ENCODE measurements around the gene HOXA3. TPM values are rescaled to one million over a fixed set of nuclear protein-coding genes. Genes with fewer than 3 reads are reported as not detected.

The HOXA3 gene
- total RNA-seq, 1 donor from 2014 or later = 77.4 TPM

GRCh38 chr7:27179030-27179429 is 26.6 kb upstream of the HOXA3 start:
- Mint-ChIP-seq H3K9me3 (ENCODE audit: low read depth) (no peaks in the 10 kb centered on the region), H3K4me3 (ENCODE audit: low read depth) (no peak overlapping the region), H3K27me3 (peaks cover 98% of the 10 kb centered on the region), H3K36me3 (ENCODE audit: insufficient read depth) (no peaks in the 10 kb centered on the region), H3K4me1 (ENCODE audit: low read depth) (peaks cover 7% of the 10 kb centered on the region), H3K27ac (peak overlapping the region; percentile 69)
- TF ChIP-seq, protein P1, sequence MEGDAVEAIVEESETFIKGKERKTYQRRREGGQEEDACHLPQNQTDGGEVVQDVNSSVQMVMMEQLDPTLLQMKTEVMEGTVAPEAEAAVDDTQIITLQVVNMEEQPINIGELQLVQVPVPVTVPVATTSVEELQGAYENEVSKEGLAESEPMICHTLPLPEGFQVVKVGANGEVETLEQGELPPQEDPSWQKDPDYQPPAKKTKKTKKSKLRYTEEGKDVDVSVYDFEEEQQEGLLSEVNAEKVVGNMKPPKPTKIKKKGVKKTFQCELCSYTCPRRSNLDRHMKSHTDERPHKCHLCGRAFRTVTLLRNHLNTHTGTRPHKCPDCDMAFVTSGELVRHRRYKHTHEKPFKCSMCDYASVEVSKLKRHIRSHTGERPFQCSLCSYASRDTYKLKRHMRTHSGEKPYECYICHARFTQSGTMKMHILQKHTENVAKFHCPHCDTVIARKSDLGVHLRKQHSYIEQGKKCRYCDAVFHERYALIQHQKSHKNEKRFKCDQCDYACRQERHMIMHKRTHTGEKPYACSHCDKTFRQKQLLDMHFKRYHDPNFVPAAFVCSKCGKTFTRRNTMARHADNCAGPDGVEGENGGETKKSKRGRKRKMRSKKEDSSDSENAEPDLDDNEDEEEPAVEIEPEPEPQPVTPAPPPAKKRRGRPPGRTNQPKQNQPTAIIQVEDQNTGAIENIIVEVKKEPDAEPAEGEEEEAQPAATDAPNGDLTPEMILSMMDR (IDR thresholded peaks at IDR 0.05; ENCODE audit: unreplicated experiment) = no peak
- no peak for DNase-seq (ENCODE audit: low spot score, unreplicated experiment)

DNA sequence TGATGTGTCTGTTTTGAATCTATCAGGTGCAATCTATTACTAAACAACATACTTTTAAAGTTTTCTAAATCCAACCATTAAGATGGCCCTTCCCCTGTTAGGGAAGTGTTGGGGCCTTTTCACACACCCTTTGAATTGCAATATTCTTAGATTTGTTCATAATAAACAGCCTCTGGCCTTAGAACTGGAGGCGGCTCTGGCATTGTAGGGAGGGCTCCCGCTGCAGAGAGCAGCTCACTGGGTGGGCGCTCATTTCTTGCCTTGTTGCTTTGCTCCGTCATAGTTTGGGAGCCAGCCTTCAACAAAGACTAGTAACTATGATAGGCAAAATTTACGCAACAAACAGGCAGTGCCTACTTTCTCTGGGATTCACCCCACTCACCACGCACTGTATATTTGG is 26.0 kb upstream of the HOXA3 start:
- DNase-seq (ENCODE audit: low spot score, unreplicated experiment) = no peak
- Mint-ChIP-seq H3K36me3 (ENCODE audit: insufficient read depth) (no peaks in the 10 kb centered on the region), H3K9me3 (ENCODE audit: low read depth) (no peaks in the 10 kb centered on the region), H3K4me1 (ENCODE audit: low read depth) (peaks cover 7% of the 10 kb centered on the region), H3K27ac (no peak overlapping the region), H3K27me3 (peaks cover 92% of the 10 kb centered on the region), H3K4me3 (ENCODE audit: low read depth) (no peak overlapping the region)
- TF ChIP-seq, protein P1 (IDR thresholded peaks at IDR 0.05; ENCODE audit: unreplicated experiment) = no peak

GRCh38 chr7:27177795-27178320 is 25.5 kb upstream of the HOXA3 start:
- H3K9me3 Mint-ChIP-seq (ENCODE audit: low read depth) = no peaks in the 10 kb centered on the region
- DNase-seq (ENCODE audit: low spot score, unreplicated experiment) = no peak
- peaks cover 89% of the 10 kb centered on the region for H3K27me3 Mint-ChIP-seq
- no peaks in the 10 kb centered on the region for H3K36me3 Mint-ChIP-seq (ENCODE audit: insufficient read depth)
- TF ChIP-seq, protein P1 (IDR thresholded peaks at IDR 0.05; ENCODE audit: unreplicated experiment) = no peak
- no peak overlapping the region for H3K4me3 Mint-ChIP-seq (ENCODE audit: low read depth)
- H3K4me1 Mint-ChIP-seq (ENCODE audit: low read depth) = peaks cover 7% of the 10 kb centered on the region
- no peak overlapping the region for H3K27ac Mint-ChIP-seq

DNA sequence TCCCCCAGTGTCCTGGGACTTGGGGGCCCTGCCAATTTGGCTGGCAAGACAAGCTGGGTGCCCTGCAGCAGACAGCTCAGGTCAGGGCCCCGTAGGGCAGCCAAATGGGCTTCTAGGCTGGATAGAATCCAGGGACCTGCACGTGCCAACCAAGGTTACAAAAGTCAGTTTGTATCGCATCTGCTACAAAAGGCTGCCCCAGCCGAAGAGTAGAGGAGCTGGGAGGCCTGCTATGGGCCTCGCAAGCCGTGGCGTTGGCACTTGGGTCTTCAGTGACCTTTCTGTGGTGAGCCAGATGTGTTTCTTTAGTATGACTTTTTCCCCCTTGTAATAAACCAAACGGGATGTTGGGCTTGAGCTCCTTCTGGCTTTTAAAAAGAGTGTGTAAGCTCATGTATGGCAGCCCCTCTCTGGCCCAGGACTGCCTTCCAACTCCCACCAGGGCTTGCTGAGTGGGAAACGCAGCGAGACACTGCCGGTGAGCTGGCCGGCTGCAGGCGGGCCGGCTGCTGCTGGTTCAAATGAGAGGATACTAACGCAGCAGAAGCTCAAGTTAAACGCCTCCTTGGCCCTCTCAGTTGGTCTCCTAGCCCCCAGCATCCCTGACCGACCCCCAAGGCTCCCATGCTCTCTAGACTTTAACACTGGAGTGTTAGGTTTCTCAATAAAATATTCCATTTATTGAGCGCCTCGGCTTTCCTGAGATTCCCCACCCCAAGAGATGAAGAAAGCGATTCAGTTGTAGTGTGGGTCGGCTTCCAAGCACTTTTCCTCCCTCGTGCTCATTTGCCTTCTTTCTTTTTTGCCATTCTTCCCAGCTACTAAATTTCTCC is 24.8 kb upstream of the HOXA3 start:
- DNase-seq (ENCODE audit: low spot score, unreplicated experiment) = no peak
- Mint-ChIP-seq H3K27ac (no peak overlapping the region), H3K36me3 (ENCODE audit: insufficient read depth) (no peaks in the 10 kb centered on the region), H3K4me3 (ENCODE audit: low read depth) (no peak overlapping the region), H3K27me3 (peaks cover 88% of the 10 kb centered on the region), H3K9me3 (ENCODE audit: low read depth) (no peaks in the 10 kb centered on the region), H3K4me1 (ENCODE audit: low read depth) (peaks cover 7% of the 10 kb centered on the region)
- TF ChIP-seq, protein P1 (IDR thresholded peaks at IDR 0.05; ENCODE audit: unreplicated experiment) = no peak

DNA sequence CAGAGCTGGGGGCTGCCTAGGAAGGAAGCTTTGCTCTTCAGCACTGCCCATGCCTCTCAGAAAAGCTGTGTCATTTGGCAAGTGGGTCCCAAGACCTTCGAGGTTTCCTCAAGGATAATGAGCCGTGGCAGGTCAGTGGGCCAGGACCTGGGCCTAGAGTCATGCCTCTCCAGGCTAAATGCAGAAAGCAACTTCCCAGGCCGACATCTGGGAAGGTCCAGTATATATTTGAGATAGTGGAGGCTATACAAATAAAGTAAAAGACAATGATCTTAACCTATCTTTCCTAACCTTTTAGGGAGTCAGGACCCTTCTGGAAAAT is 24.1 kb upstream of the HOXA3 start:
- H3K9me3 Mint-ChIP-seq (ENCODE audit: low read depth) = no peaks in the 10 kb centered on the region
- DNase-seq (ENCODE audit: low spot score, unreplicated experiment) = no peak
- peaks cover 9% of the 10 kb centered on the region for H3K4me1 Mint-ChIP-seq (ENCODE audit: low read depth)
- H3K36me3 Mint-ChIP-seq (ENCODE audit: insufficient read depth) = no peaks in the 10 kb centered on the region
- TF ChIP-seq, protein P1 (IDR thresholded peaks at IDR 0.05; ENCODE audit: unreplicated experiment) = no peak
- peaks cover 88% of the 10 kb centered on the region for H3K27me3 Mint-ChIP-seq
- no peak overlapping the region for H3K27ac Mint-ChIP-seq
- H3K4me3 Mint-ChIP-seq (ENCODE audit: low read depth) = no peak overlapping the region
